Peyer's patch (tissue), 4 donors: Measurements from ENCODE around the gene TAF1C. TPM values are rescaled to one million over a fixed set of nuclear protein-coding genes. Genes with fewer than 3 reads are reported as not detected.

ENCODE experiments used
- DNase-seq, 3 donors: peaks; one replicate each; pipeline ENCODE4 v3.0.0-alpha.2; 2017 to 2019
- H3K27ac ChIP-seq, 4 donors: fragments of 200-600 bp; sonication (generic); one replicate each; pipeline ENCODE4 v1.5.1; 2016 to 2019
- H3K27me3 ChIP-seq, 2 donors: fragments of 200-600 bp; sonication (generic); one replicate each; pipeline ENCODE4 v1.5.1; 2019
- H3K36me3 ChIP-seq, 3 donors: fragments of 200-600 bp; sonication (generic); one replicate each; pipeline ENCODE4 v1.5.1; 2016 to 2019
- H3K4me1 ChIP-seq, 4 donors: fragments of 200-600 bp; sonication (generic); one replicate each; pipeline ENCODE4 v1.5.1; 2016 to 2019
- H3K4me3 ChIP-seq, 4 donors: fragments of 200-600 bp; sonication (generic); 1 replicate in 3 of 4; 2 replicates in 1 of 4; pipeline ENCODE4 v1.5.1; 2016 to 2019; ENCODE audit warnings: mild to moderate bottlenecking in 1 of 4
- H3K9me3 ChIP-seq, 4 donors: fragments of 200-600 bp; sonication (generic); one replicate each; pipeline ENCODE4 v1.5.1; 2016 to 2019; ENCODE audit warnings: mild to moderate bottlenecking in 1 of 4
- POLR2A ChIP-seq, 2 donors: fragments of 450-650 bp; IDR thresholded peaks; one replicate each; pipeline ENCODE4 v1.5.1; 2017; ENCODE audit warnings: antibody characterized with exemption in 2 of 2, mild to moderate bottlenecking in 2 of 2, moderate library complexity in 2 of 2
- total RNA-seq, 4 donors: library from RNA; depleted of rRNA; stranded (reverse); fragments of >200 nt; gene quantifications; one replicate each; pipeline ENCODE4 v1.1.0, GENCODE V29; 2016
- TF ChIP-seq, protein P1 (sequence below), 6 experiments: fragments of 450-650 bp in 4 of 6; fragments of 200-600 bp in 2 of 6; sonication (generic) in 1 of 6; IDR thresholded peaks; one replicate each; pipeline ENCODE4 v1.5.1; 2017 to 2019; ENCODE audit warnings: antibody characterized with exemption in 6 of 6, mild to moderate bottlenecking in 3 of 6, moderate library complexity in 1 of 6

The TAF1C gene
- total RNA-seq, 4 donors from 2014 or later: 61.3 to 169 (median 97.0) TPM

DNA sequence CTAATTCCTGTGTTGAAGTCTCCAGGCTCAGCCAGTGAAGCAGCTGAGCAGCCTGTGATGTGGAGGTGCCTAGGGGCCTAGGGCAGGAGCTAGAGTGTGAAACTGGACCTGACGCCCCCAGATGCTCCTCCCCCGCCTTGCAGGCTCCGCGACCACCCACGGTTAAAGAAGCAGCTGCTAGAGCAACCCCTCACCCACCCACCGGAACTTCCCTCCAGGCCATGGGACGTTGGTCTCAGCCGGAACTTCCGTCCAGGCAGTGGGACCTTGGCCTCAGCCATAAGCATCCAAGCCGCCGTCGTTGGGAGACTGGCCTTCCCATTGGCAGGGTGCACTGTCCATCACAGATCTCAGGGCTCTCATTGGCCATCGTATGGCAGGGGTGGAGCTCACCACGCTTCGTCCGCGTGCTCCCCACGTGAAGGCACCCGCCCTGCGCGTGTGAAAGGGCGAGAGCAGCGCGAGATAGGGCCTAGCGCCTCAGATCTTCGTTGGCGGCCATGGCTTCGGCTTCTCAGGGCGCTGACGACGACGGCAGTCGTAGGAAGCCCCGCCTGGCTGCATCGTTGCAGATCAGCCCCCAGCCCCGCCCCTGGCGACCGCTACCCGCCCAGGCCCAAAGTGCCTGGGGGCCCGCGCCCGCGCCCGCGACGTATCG is 4.0 kb upstream of the TAF1C start, which contains the start of gene ADAD2:
Gene ADAD2, plus strand, starts transcription at position 427 of the 658 bp plus-strand sequence. Its CDS starts 74 bp downstream, at position 501.
- Histone ChIP-seq H3K4me3 (no peak within 1 kb of the TSS), H3K9me3 (no peaks in the 10 kb centered on the region), H3K4me1 (peaks cover 0 to 6% (median 4%) of the 10 kb centered on the region in 4 donors), H3K27ac (no peak within 1 kb of the TSS), H3K27me3 (no peaks in the 10 kb centered on the region), H3K36me3 (no peaks in the 10 kb centered on the region)
- DNase-seq: no peak
- TF ChIP-seq, protein P1, sequence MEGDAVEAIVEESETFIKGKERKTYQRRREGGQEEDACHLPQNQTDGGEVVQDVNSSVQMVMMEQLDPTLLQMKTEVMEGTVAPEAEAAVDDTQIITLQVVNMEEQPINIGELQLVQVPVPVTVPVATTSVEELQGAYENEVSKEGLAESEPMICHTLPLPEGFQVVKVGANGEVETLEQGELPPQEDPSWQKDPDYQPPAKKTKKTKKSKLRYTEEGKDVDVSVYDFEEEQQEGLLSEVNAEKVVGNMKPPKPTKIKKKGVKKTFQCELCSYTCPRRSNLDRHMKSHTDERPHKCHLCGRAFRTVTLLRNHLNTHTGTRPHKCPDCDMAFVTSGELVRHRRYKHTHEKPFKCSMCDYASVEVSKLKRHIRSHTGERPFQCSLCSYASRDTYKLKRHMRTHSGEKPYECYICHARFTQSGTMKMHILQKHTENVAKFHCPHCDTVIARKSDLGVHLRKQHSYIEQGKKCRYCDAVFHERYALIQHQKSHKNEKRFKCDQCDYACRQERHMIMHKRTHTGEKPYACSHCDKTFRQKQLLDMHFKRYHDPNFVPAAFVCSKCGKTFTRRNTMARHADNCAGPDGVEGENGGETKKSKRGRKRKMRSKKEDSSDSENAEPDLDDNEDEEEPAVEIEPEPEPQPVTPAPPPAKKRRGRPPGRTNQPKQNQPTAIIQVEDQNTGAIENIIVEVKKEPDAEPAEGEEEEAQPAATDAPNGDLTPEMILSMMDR (IDR thresholded peaks at IDR 0.05): no peak
- no peak for TF ChIP-seq POLR2A (IDR thresholded peaks at IDR 0.05)

DNA sequence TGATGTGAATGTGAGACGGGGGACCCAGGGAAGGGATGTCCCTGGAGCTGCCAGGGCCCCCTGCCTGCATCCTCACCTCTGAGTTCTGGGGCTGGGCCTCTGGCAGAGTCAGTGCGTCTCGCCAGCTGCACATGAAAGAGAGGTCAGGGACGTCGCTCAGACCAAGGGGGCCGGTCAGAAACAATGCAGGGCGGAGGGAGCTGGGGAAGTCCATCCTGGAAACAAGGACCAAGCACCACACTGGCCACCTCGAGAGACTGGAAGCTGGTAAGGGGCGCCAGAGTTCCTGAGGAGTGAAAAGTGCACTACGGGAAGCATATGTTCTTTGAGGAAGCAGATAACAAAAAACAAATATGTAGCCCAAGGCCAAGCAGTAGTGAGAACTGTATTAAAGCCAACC is 2.1 kb downstream of the TAF1C start:
- Histone ChIP-seq H3K4me3 (no peak overlapping the region), H3K9me3 (no peaks in the 10 kb centered on the region), H3K4me1 (peaks cover 0 to 18% (median 7%) of the 10 kb centered on the region in 4 donors), H3K36me3 (peaks cover 0 to 46% (median 0%) of the 10 kb centered on the region in 3 donors), H3K27me3 (no peaks in the 10 kb centered on the region), H3K27ac (peak overlapping the region in 2 of 4 donors; percentile 17 to 25)
- TF ChIP-seq POLR2A (IDR thresholded peaks at IDR 0.05): no peak
- TF ChIP-seq, protein P1 (IDR thresholded peaks at IDR 0.05): no peak
- DNase-seq: no peak

DNA sequence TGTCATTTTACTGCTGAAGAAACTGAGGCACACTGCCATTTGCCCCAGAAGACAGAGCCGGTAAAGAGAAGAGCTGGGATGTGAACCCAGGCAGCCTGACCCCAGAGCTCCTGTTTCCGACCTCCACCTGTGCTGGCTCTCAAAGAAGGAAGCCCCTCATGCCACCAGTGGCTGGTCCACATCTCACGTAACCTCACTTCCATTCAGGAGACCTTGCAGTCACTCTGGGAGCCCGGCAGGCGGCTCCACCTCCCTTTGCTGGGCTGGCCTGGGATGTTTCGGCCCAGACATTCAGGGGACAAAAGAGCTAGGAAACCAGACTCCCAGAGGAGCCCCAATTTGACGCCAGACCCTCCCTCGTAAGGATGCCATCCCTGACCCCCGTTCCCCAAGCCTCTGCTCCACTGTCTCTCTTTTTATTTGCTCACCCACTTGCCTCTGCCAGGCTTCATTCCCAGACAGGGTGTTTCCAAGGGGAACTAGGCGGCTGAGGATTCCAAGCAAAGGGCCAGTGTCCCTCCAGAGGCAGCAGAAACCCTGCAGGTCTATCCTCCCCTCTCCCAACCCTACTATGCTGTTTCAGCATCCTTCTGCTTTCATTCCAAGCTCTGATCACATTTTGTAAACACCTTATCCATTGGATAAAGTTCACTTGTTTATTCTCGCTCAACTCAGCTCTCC is 2.8 kb downstream of the TAF1C start:
- Histone ChIP-seq H3K27ac (peak overlapping the region in 2 of 4 donors; percentile 19 to 25), H3K36me3 (peaks cover 0 to 53% (median 0%) of the 10 kb centered on the region in 3 donors), H3K4me3 (no peak overlapping the region), H3K27me3 (no peaks in the 10 kb centered on the region), H3K4me1 (peaks cover 0 to 18% (median 7%) of the 10 kb centered on the region in 4 donors), H3K9me3 (no peaks in the 10 kb centered on the region)
- DNase-seq: no peak
- TF ChIP-seq, protein P1 (IDR thresholded peaks at IDR 0.05): peak in 1 of 6 experiments; percentile 22
- no peak for TF ChIP-seq POLR2A (IDR thresholded peaks at IDR 0.05)

DNA sequence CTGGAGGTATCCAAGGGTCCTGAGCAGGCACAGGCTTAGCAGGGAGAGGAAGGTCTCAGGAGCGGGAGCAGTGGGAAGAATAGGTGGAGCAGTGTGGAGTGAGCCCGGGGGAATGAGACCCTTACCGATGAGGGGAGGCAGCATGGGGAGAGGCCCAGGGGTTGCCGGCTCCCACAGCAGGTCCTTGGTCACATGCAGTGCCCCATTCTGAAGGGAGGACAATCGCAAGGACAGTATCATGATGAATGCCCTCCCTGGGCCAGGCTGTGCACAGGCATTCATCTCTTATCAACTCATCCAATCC is 3.3 kb downstream of the TAF1C start:
- Histone ChIP-seq H3K4me1 (peaks cover 0 to 18% (median 7%) of the 10 kb centered on the region in 4 donors), H3K36me3 (peaks cover 0 to 58% (median 0%) of the 10 kb centered on the region in 3 donors), H3K27ac (peak overlapping the region in 2 of 4 donors; percentile 19 to 25), H3K4me3 (no peak overlapping the region), H3K27me3 (no peaks in the 10 kb centered on the region), H3K9me3 (no peaks in the 10 kb centered on the region)
- TF ChIP-seq, protein P1 (IDR thresholded peaks at IDR 0.05): no peak
- no peak for TF ChIP-seq POLR2A (IDR thresholded peaks at IDR 0.05)
- no peak for DNase-seq

DNA sequence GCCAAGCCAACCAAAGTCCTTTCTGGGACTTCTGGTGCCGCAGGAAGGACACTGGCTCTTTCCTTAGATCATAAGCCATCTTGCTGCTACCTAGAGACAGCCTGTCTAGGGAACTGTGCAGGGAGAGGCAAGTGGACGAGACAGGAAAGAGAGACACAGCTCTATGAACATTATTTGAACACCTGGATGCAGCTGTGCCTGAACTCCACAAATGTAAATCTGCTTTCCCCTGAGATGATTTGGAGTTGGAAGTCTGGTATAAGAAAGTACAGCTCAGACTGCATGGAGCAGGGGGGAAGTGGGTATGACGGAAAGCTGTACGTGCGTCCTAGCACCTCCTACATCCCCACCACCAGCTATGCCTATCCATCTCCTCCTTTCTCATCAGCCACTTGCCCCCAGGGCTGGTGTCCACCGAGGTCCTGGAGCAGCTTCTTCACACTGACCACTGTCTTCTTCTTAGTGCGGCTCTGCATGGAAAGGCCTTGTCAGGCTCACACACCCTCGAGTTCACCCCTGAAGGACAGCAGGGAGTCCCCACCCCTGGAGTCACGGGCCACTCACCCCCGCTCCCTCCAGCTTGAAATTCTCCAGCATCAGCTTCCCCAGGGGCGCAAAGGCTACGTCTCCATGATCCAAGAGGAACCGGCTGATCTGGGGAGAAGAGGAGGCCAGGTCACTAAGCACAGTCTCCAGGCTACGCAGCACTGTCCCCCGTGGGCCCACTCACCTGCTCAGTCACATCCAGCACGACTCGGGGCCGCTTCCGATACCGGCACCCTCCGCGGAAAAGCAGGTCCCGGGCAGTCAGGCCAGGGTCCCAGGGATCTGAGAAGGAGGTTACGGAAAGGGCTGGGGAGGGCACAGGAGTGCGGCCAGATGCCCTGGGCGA is 3.9 kb downstream of the TAF1C start:
- Histone ChIP-seq H3K36me3 (peaks cover 0 to 62% (median 0%) of the 10 kb centered on the region in 3 donors), H3K27me3 (no peaks in the 10 kb centered on the region), H3K4me1 (peaks cover 0 to 18% (median 7%) of the 10 kb centered on the region in 4 donors), H3K9me3 (no peaks in the 10 kb centered on the region), H3K27ac (no peak overlapping the region), H3K4me3 (no peak overlapping the region)
- no peak for DNase-seq
- TF ChIP-seq, protein P1 (IDR thresholded peaks at IDR 0.05): no peak
- TF ChIP-seq POLR2A (IDR thresholded peaks at IDR 0.05): no peak
